HPDE6-E6E7 (cell line): ENCODE results near the gene HEG1.

Experiments
- DNase-seq: peaks from one replicate; pipeline ENCODE4 v3.0.0; 2011; ENCODE audit warnings: missing footprints; ENCODE audit errors: extremely low spot score

The HEG1 gene

GRCh38 chr3:125072301-125072700, 16.5 kb upstream of the HEG1 start:
- DNase-seq = no peak

- DNase-seq = no peak
Observed at GRCh38 chr3:125069968-125070745, 14.4 kb upstream of the HEG1 start.

- no peak for DNase-seq
Observed at GRCh38 chr3:125069452-125069851, 13.7 kb upstream of the HEG1 start.

GRCh38 chr3:125068265-125068664, 12.5 kb upstream of the HEG1 start:
- DNase-seq = no peak

- no peak for DNase-seq
Observed at GRCh38 chr3:125067225-125067624, 11.4 kb upstream of the HEG1 start.

- DNase-seq = no peak
Observed at GRCh38 chr3:125062904-125063618, 7.3 kb upstream of the HEG1 start.

GRCh38 chr3:125061646-125062045, 5.8 kb upstream of the HEG1 start:
- DNase-seq = no peak

GRCh38 chr3:125061170-125061569, 5.4 kb upstream of the HEG1 start:
- DNase-seq = no peak

- no peak for DNase-seq
Observed at GRCh38 chr3:125059488-125060245, 3.9 kb upstream of the HEG1 start.

GRCh38 chr3:125058959-125059358, 3.2 kb upstream of the HEG1 start:
- no peak for DNase-seq

- DNase-seq = no peak
Observed at GRCh38 chr3:125058529-125058928, 2.7 kb upstream of the HEG1 start.

- no peak for DNase-seq
Observed at GRCh38 chr3:125057186-125057850, 1.5 kb upstream of the HEG1 start.

- DNase-seq = no peak
Observed at GRCh38 chr3:125055331-125055912, 375 bp downstream of the HEG1 start.

- DNase-seq = no peak
Observed at GRCh38 chr3:125054449-125055329, 1.1 kb downstream of the HEG1 start.

- DNase-seq = no peak
Observed at GRCh38 chr3:125054062-125054448, 1.7 kb downstream of the HEG1 start.

- no peak for DNase-seq
Observed at GRCh38 chr3:125053304-125053699, 2.5 kb downstream of the HEG1 start.

- DNase-seq = no peak
Observed at GRCh38 chr3:125052624-125053303, 3.0 kb downstream of the HEG1 start.

- DNase-seq = no peak
Observed at GRCh38 chr3:125051715-125052581, 3.8 kb downstream of the HEG1 start.

GRCh38 chr3:125051205-125051604, 4.6 kb downstream of the HEG1 start:
- DNase-seq = no peak
